Left colon (tissue), 2 donors: ENCODE data around the gene ZSCAN22. TPM values are rescaled to one million over a fixed set of nuclear protein-coding genes. Genes with fewer than 3 reads are reported as not detected.
A peak's percentile ranks its signal among the peaks of the same experiment; 100 is the strongest.
"Not testable (repeated sequence)": the region's sequence is repeated elsewhere in the genome, so short reads cannot be mapped to it uniquely, and the experiment has no call there.

Source experiments
- ATAC-seq: fragments of 200-7000 bp; cut with Tn5 transposase; one replicate; pipeline ENCODE4 v1.9.1; 2020; ENCODE audit warnings: mild to moderate bottlenecking, moderate library complexity
- DNase-seq, 2 donors: peaks; one replicate each; pipeline ENCODE4 v3.0.0-alpha.2; 2020
- intact Hi-C, 2 donors: fragments of 100-400 bp; cut with DNase I in 1 of 2; cut with micrococcal nuclease in 1 of 2; formaldehyde crosslinking; loops; one replicate each; pipeline versions ENCODE4 v1.11.2 to v1.14.0; 2022; cut with DNase I, micrococcal nuclease
- long read RNA-seq: library from polyadenylated mRNA; unstranded; transcript quantifications from one replicate; pipeline ENCODE4 v2.0.0, GENCODE V29; 2021
- total RNA-seq, 2 donors: library from RNA; stranded (reverse); fragmentation: NEBNext Ultra II Directional; extraction: Animal tissue kit (Norgen Biotek cat#: 25700); gene quantifications; one replicate each; pipeline ENCODE4 v1.2.1, GENCODE V29; 2021
- donor health status: DM: no; HTN: no; CAD: no.
- donor health status: DM: yes; HTN: yes; CAD: no.

Gene ZSCAN22
- total RNA-seq: 1 to 10 TPM; 2.6 to 2.8 TPM
- long read RNA-seq, full-length matches to known transcripts: 2 of 11 reads
- long read RNA-seq, partial matches to known transcripts: 0 of 11 reads
- long read RNA-seq, other reads (novel, unspliced or antisense): 9 of 11 reads

DNA sequence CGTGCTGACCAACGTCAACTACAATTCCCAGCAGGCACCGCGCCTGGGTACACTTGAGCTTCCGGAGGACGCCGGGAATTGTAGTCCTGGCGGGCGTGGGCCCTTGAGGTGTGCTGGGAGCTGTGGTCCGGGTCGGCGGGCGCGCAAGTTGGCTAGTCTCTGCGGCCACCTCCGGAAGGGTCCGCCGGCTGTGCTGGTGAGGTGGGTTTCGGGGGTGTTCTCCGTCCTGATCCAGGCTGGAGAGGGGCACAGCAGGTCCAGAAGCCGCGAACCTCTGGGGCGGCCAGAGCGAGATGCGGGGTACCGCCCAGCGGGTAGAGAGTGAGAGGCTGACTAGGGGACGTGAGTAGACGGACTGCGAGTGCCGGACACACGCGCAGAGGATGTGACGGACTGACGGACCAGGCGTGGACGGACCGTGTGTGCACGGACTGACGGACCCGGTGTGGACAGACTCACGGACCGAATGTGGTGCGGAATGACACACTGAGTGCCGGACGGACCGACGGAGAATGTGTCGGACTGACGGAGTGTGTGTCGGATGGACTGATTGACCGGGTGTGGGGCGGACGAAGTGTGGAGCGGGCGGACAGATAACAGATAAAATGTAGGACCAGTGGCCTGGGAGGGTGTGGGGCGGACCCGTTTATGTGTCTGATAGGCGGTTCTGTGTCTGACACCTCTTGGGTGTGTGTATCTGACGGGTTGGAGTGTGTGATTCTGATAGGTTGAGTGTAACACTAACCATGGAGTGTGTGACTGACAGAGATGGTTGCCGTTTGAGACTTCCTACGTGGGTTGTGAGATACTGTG, at the start of gene ZSCAN22:
Gene ZSCAN22 (plus strand): TSS at position 81 of the 813 bp plus-strand sequence. CDS start 7,809 bp downstream, outside the sequence.
- intact Hi-C loops: no loop called here
- peak; percentile 97 to 99 for DNase-seq
- peak; percentile 96 for ATAC-seq

- ATAC-seq (no peak), DNase-seq (no peak)
- intact Hi-C loops: no loop called here
Measured at GRCh38 chr19:58277197-58277596, 49.6 kb upstream of the ZSCAN22 start.

- intact Hi-C loops: no loop called here
- ATAC-seq (peak; percentile 2), DNase-seq (no peak)
Measured at GRCh38 chr19:58277748-58278540, 48.9 kb upstream of the ZSCAN22 start.

GRCh38 chr19:58278541-58279041, 48.2 kb upstream of the ZSCAN22 start, which contains the start of gene ZNF8:
ZNF8 (plus strand) TSS chr19:58278955; CDS start chr19:58279082, 127 bp downstream.
- DNase-seq (peak; percentile 98), ATAC-seq (peak; percentile 95)
- intact Hi-C loops: no loop called here

- ATAC-seq: peak; percentile 50
- peak; percentile 66 to 79 for DNase-seq
- intact Hi-C loops: no loop called here
Measured at GRCh38 chr19:58279042-58279924, 47.5 kb upstream of the ZSCAN22 start.

DNA sequence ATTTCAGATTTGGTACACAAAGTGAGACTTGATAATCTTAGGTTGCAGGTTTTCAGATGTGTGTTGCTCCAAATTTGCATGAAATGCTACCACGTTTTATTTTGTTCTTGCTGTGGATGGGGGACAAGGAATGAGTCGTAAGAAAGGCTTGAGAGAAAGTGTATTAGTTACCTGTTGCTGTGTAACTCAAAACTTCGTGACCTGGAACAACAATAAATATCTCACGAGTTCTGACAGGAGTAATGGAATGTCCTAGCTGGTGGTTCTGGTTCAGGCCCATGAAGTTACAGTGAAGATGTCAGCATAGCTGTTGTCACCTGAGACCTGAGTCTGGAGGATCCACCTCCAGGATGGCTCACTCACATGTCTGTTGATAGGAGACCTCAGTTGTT, 46.9 kb upstream of the ZSCAN22 start:
- DNase-seq (no peak), ATAC-seq (no peak)
- intact Hi-C loops: no loop called here

DNA sequence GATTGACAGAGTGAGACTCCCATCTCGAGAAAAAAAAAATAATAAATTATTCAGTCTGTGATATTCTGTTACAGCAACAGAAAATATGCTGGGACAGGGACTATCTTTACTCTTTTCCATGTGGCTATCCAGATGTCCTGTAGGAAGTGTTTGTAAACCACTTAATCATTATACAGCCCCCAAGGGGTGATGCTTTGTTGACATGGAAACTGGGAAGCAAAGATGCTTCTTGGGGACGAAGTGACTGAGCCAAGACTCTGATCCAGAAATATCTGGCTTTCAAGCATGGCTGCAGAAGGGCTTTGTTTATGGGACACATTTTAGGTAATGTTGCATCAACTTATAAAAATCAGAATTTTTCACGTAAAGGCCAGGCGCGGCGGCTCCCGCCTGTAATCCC, 42.6 kb upstream of the ZSCAN22 start:
- no peak for ATAC-seq
- intact Hi-C loops: no loop called here
- DNase-seq: no peak

DNA sequence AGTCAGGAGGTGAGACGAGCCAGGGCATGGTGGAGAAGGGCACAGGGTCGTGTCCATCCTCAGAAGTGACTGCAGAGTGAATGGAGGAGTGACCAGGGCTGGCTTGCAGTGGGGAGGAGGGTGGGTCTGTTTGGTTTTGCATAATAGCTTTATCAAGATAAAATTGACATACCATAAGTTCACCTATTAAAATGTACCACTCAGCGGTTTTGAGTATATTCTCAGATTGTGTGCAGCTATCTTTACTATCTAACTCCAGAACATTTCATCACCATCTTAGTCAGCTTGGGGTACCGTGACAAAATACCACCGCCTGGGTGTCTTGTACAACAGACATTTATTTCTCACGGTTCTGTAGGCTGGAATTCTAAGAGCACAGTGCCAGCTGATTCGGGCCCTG, 34.9 kb upstream of the ZSCAN22 start:
- no peak for ATAC-seq
- intact Hi-C loops: no loop called here

GRCh38 chr19:58294743-58295374, 31.9 kb upstream of the ZSCAN22 start:
- ATAC-seq: no peak
- intact Hi-C loops: no loop called here
- DNase-seq: no peak

More for the DNA sequence above, 34.9 kb upstream of the ZSCAN22 start:
- no peak for DNase-seq

GRCh38 chr19:58296104-58296503, 30.7 kb upstream of the ZSCAN22 start:
- intact Hi-C loops: no loop called here
- DNase-seq: no peak
- ATAC-seq: no peak

- no peak for DNase-seq
- no peak for ATAC-seq
- intact Hi-C loops: no loop called here
Measured at GRCh38 chr19:58300620-58301019, 26.2 kb upstream of the ZSCAN22 start.

GRCh38 chr19:58304255-58304654, 22.5 kb upstream of the ZSCAN22 start:
- intact Hi-C loops: no loop called here
- no peak for ATAC-seq
- DNase-seq: no peak

DNA sequence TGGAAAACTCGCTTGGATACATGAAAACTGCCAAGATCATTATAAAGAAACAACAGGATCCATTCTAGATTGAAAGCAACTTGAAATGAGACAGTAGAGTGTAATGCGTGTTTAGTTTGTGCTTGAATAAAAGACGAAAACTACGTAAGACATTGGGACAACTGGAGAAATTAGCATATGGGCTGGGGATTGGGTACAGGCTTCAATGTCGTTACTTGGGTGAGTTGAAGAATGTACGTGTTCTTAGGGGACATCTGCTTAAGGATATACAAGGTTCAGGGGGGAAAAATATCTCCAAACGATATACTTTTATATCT, 22.1 kb upstream of the ZSCAN22 start:
- ATAC-seq (peak; percentile 9), DNase-seq (no peak)
- intact Hi-C loops: no loop called here

DNA sequence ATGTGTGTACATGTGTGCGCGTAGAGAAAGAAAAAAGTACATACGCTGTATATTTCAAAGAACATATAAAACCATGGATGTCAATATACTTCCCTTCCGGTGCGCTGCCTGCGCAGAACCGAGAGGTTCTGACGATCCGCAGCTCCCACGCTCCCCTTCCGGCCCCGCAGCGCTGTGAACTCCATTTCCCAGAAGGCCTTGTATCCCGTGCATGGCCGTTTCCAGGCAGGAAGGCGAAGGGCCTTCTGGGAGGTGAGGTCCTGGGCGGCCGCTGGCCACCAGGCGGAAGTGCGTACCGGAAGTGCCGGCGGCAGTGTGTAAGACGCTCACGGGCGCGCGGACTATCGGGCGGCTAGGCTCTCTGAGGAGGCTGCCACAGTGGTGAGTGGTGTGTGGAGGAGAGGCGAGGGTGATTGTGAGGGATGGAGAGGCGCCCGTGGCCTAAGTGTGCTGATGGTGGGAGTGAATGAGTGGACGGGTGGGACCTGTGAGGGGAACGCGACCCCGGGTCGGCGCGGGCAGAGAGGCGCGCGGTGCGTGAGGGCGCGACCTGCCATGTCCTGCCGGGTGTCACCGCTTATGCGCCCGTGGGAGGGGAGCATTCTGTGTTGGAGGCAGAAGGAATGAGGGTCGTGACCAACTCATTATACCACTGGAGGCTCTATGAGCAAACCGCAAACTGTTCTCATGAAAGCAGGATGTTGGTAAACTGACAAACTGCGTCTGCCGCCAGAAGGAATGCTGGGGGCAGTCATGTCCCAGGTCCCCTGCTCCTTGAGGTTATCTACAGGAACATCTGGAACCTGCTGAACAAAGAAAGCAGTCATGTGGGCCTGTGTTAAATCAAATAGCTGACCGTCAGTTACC, 21.5 kb upstream of the ZSCAN22 start, which contains the start of gene ERVK3-1:
Gene ERVK3-1 (plus strand): TSS at position 313 of the 867 bp plus-strand sequence. CDS start 6,792 bp downstream, outside the sequence.
- ATAC-seq: peak; percentile 98
- intact Hi-C loops: no loop called here
- DNase-seq: peak; percentile 95 to 97

GRCh38 chr19:58305932-58306323, 20.9 kb upstream of the ZSCAN22 start:
- intact Hi-C loops: no loop called here
- DNase-seq: peak in 1 of 2 donors; percentile 27
- ATAC-seq: peak; percentile 52

GRCh38 chr19:58307736-58308135, 19.1 kb upstream of the ZSCAN22 start:
- no peak for DNase-seq
- intact Hi-C loops: no loop called here

GRCh38 chr19:58310685-58311084, 16.1 kb upstream of the ZSCAN22 start:
- ATAC-seq, intact Hi-C loops, DNase-seq: not testable (repeated sequence)

More at GRCh38 chr19:58307736-58308135, 19.1 kb upstream of the ZSCAN22 start:
- no peak for ATAC-seq
